ENCODE measurements around the gene ESRRG.

DNA sequence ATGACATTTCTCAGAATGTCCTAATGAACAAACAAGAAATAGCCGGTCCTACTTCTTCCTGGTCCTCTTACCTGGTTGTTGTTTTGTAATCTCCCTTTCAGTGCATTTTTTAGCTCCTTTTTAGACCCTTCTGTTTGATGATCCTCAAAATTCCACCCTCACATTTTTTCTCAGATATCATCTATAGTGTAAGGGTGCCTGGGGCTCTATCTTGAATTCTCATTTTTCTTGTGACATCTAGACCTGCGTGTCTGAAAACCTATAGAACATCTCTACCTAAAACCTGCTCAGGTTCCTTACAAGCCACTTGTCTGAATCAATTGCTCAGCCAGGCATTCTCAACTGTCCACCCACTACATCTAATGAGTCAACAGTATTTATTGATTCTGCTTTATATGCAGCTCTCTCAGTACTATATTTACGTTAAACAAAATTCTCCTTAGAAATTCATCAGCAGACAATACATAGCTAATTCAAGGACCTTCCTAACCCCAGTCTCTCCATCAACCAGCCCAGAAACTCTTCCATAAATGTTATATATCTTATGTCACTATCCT is 263.5 kb downstream of the ESRRG start:
- TF ChIP-seq POLR2A (IDR thresholded peaks at IDR 0.05; ENCODE audit: low read length) (no peak), GATA1 (IDR thresholded peaks at IDR 0.05; ENCODE audit: low read depth, low read length) (no peak)
